Measurements from ENCODE around the gene ATAD5.
"Not testable (repeated sequence)": the region's sequence is repeated elsewhere in the genome, so short reads cannot be mapped to it uniquely, and the experiment has no call there.

Gene ATAD5

DNA sequence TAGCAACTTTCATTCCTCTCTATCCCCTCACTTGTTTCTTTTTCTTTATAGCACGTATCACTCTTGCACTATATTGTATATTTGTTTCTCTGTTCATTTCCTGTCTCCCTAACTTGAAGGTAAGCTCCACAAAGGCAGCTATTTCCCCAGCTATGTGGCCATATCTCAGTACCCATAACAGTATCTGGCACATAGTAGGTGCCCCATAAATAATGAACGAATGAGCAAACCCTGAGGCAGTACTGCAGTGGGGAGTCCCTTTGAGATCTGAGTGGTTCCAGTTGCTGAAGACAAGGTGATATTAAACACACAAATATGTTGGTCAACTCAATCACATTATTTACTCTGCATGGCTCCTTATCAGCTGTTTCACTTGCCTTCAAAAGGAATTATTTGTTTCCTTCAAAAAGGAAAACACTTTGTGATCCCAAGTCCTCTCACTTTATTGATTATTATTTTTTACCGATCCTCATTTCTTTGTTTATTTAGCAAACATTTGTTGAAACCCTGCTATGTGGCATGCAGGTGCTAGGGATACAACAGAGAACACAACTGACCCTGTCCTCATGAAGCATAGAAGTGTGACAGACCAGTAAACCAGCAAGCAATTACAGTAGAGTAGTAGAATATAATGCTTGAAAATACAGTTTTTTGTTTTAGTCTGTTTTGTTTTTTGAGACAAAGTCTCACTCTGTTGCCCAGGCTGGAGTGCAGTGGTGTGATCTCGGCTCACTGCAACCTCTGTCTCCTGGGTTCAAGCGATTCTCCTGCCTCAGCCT, 84.3 kb downstream of the ATAD5 start:
- no peak for DNase-seq (ENCODE audit: low read depth, low spot score)

- DNase-seq (ENCODE audit: low read depth, low spot score): no peak
Measured at GRCh38 chr17:30917050-30917449, 85.3 kb downstream of the ATAD5 start.

DNA sequence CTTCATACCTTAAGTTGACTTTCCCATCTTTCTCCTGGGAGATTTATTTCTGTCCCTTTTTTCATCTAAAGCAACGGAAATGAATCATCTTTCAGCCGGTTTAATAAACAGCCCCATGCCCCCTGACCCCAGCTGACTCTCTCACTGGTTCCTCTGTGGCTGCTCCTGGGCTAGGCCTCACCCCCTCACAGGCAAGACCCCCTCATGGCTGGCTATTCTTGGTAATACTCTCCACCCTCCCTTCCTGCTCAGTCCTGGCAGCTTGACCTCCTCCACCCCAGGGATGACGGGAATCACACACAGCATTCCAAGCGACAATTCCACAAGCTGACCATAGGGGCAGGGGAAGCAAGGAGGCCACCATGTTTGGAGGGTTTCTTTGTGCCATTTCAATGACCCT, 88.5 kb downstream of the ATAD5 start:
- no peak for DNase-seq (ENCODE audit: low read depth, low spot score)

GRCh38 chr17:30920683-30921543, 89.1 kb downstream of the ATAD5 start:
- DNase-seq (ENCODE audit: low read depth, low spot score): no peak

- DNase-seq (ENCODE audit: low read depth, low spot score): no peak
Measured at GRCh38 chr17:30921544-30922196, 89.9 kb downstream of the ATAD5 start, which contains the start of gene ADAP2. ADAP2 (plus strand) TSS chr17:30921945; CDS start chr17:30922015, 70 bp downstream.

- no peak for DNase-seq (ENCODE audit: low read depth, low spot score)
Measured at GRCh38 chr17:30922235-30923030, 90.7 kb downstream of the ATAD5 start.

- DNase-seq (ENCODE audit: low read depth, low spot score): no peak
Measured at GRCh38 chr17:30924341-30924740, 92.6 kb downstream of the ATAD5 start.

GRCh38 chr17:30926516-30926915, 94.8 kb downstream of the ATAD5 start:
- no peak for DNase-seq (ENCODE audit: low read depth, low spot score)

DNA sequence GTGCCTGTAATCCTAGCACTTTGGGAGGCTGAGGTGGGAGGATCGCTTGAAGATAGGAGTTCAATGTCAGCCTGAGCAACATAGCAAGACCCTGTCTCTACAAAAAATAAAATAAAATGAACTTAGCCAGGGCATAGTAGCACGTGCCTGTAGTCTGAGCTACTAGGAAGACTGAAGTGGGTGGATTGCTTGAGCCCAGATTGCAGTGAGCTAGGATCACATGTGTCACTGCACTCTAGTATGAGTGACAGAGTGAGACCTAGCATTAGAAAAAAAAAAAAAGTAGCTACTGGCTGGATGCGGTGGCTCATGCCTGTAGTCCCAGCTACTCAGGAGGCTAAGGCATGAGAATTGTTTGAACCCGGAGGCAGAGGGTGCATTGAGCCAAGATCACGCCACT, 96.0 kb downstream of the ATAD5 start:
- no peak for DNase-seq (ENCODE audit: low read depth, low spot score)

- no peak for DNase-seq (ENCODE audit: low read depth, low spot score)
Measured at GRCh38 chr17:30928584-30928983, 96.8 kb downstream of the ATAD5 start.

GRCh38 chr17:30929081-30929633, 97.4 kb downstream of the ATAD5 start:
- DNase-seq (ENCODE audit: low read depth, low spot score): no peak

GRCh38 chr17:30929861-30930260, 98.1 kb downstream of the ATAD5 start:
- not testable (repeated sequence) for DNase-seq (ENCODE audit: low read depth, low spot score)

DNA sequence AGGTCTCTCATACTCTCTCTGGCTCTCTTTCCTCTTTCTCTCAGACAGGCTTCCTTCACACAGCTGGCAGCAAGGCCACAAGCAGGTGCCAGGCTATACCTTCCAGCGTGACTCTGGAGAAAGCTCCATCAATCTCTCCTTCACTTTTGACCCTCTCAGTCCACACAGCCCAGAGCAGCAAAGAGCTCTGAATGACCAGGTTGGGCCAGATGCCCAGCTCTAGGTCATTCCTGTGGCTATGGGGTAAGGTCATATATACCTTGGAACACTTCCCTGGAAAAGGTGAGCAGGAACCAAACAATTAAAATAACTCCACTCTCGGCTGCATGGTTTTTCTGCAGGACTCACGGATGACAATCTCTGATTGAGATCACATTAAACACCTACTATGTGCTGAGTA, 98.7 kb downstream of the ATAD5 start:
- no peak for DNase-seq (ENCODE audit: low read depth, low spot score)

- DNase-seq (ENCODE audit: low read depth, low spot score): not testable (repeated sequence)
Measured at GRCh38 chr17:30931582-30931981, 99.8 kb downstream of the ATAD5 start.

DNA sequence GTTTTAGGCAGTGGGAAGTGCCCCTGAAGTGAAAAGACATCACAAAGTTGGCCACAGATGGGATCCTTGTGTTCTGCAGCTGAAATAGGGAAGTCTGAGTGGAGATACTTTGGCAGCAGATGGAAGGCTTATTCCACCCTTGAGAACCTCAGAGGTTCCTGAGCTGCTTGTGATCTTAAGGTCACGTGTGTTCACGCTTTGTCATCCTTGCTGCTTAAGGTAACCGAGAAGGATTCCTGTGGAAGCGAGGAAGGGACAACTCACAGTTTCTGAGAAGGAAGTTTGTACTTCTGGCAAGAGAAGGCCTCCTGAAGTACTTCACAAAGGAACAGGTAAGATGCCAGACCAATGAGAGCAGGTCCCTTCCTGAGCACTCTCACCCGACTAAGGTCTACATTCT, 102.2 kb downstream of the ATAD5 start:
- DNase-seq (ENCODE audit: low read depth, low spot score): no peak

DNA sequence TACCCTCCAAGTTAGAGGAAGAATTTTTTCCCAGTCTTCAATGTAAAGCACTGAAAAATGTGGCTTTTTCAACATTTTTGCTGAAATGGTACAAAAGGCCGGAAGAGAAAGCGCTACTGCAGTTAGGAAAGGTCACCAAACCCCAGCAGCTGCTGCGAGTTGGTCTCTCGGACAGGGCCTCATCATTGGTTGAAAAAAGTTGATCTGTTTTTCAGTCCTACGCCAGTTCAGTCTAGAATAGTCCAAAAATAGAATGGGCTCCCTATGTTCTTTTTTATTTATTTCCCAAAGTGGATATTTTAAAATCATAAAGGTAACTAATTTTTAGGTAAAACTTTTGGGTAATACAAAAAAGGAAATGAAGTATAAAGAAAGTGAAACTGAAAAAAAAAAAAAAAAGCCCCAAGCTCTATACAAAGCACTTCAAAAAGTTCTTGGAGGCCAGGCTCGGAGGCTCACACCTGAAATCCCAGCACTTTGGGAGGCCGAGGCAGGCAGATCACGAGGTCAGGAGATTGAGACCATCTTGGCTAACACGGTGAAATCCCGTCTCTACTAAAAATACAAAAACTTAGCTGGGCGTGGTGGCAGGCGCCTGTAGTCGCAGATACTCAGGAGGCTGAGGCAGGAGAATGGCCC, 107.4 kb downstream of the ATAD5 start:
- no peak for DNase-seq (ENCODE audit: low read depth, low spot score)

GRCh38 chr17:30942308-30943079, 110.7 kb downstream of the ATAD5 start:
- no peak for DNase-seq (ENCODE audit: low read depth, low spot score)

Measured in smooth muscle cell of the brain vasculature (primary cell).